K562 (cell line): ENCODE results near the gene LRRC70. TPM values are rescaled to one million over a fixed set of nuclear protein-coding genes. Genes with fewer than 3 reads are reported as not detected.

ENCODE experiments used
- ATAC-seq: fragments of 200-7000 bp; cut with Tn5 transposase; 3 replicates; pipeline ENCODE4 v1.9.1; 2020; ENCODE audit warnings: moderate library complexity
- BruUV-seq: library from RNA; stranded (reverse); fragments of 400-500 nt; replicated peaks from 2 replicates; lab custom pipeline; 2021; lab: Mats Ljungman, UMichigan
- CTCF ChIA-PET: fragments of 300-600 bp; formaldehyde crosslinking; extraction: SDS; loops from one replicate; lab custom pipeline; 2021; ENCODE audit warnings: low intra/inter-chr PET ratio; lab: Yijun Ruan, JAX
- POLR2A ChIA-PET: fragments of 300-600, 350-650 bp; sonication (Branson Sonifier 250); formaldehyde crosslinking; extraction: SDS; loops from one replicate; lab custom pipeline; 2021; ENCODE audit warnings: antibody characterized with exemption, inconsistent platforms; lab: Yijun Ruan, JAX
- DNase-seq, 4 experiments: peaks; one replicate each; pipeline versions ENCODE4 v3.0.0 to v3.0.0-alpha.2; 2011 to 2018; ENCODE audit warnings: low spot score in 3 of 4, mixed read lengths in 3 of 4; ENCODE audit errors: extremely low read depth in 1 of 4
- FAIRE-seq: peaks from 2 replicates; lab custom pipeline; 2011; peaks lifted over from hg19 to GRCh38; lab: Jason Lieb, UNC
- H2AFZ ChIP-seq: 2 replicates; pipeline ENCODE4 v1.6.0; 2011; ENCODE audit warnings: low read depth, low read length, control low read depth, inconsistent platforms
- H3K27ac ChIP-seq: fragments of 200-600 bp; 3 replicates; pipeline ENCODE4 v1.8.0; 2011; ENCODE audit warnings: low read depth, mild to moderate bottlenecking, control low read depth, inconsistent platforms, low read length, moderate library complexity, mixed read lengths; ENCODE audit errors: extremely low read depth
- H3K27me3 ChIP-seq, 2 experiments: fragments of 300-600 bp in 1 of 2; 2 replicates in 1 of 2; 3 replicates in 1 of 2; pipeline versions ENCODE4 v1.6.0 to v1.8.0; 2011; ENCODE audit warnings: inconsistent platforms in 2 of 2, low read length in 2 of 2, mild to moderate bottlenecking in 1 of 2, mixed read lengths in 1 of 2, moderate library complexity in 1 of 2; ENCODE audit not compliant: control insufficient read depth in 2 of 2, insufficient read depth in 2 of 2
- H3K36me3 ChIP-seq: fragments of 300-600 bp; 3 replicates; pipeline ENCODE4 v1.8.0; 2011; ENCODE audit warnings: mild to moderate bottlenecking, low read length, inconsistent platforms; ENCODE audit not compliant: control insufficient read depth, insufficient read depth
- H3K4me1 ChIP-seq, 2 experiments: fragments of 200-600 bp in 1 of 2; replicated peaks in 1 of 2; 2 replicates in 1 of 2; 3 replicates in 1 of 2; pipeline versions ENCODE4 v1.5.1 to v1.8.0; 2011; ENCODE audit warnings: inconsistent platforms in 2 of 2, low read length in 2 of 2, mild to moderate bottlenecking in 1 of 2, mixed read lengths in 1 of 2, moderate library complexity in 1 of 2; ENCODE audit not compliant: control insufficient read depth in 2 of 2, insufficient read depth in 2 of 2
- H3K4me2 ChIP-seq: 2 replicates; pipeline ENCODE4 v1.6.1; 2011; ENCODE audit warnings: low read length, control low read depth, inconsistent platforms, mixed read lengths; ENCODE audit not compliant: insufficient read depth
- H3K4me3 ChIP-seq: fragments of 200-600 bp; sonication (generic), shearing (Covaris generic); 2 replicates; pipeline ENCODE4 v1.5.1; 2016; ENCODE audit warnings: control low read depth, inconsistent platforms
- H3K79me2 ChIP-seq: fragments of 200-600 bp; 3 replicates; pipeline ENCODE4 v1.8.0; 2011; ENCODE audit warnings: low read length, inconsistent platforms; ENCODE audit not compliant: control insufficient read depth, insufficient read depth
- H3K9ac ChIP-seq, 2 experiments: 2 replicates each; pipeline versions ENCODE4 v1.6.0 to v1.6.1; 2011; ENCODE audit warnings: low read depth in 2 of 2, low read length in 2 of 2, control low read depth in 1 of 2, inconsistent platforms in 1 of 2, mild to moderate bottlenecking in 1 of 2, mixed read lengths in 1 of 2; ENCODE audit not compliant: insufficient read depth in 1 of 2
- H3K9me1 ChIP-seq: one replicate; pipeline ENCODE4 v1.6.0; 2011; ENCODE audit warnings: inconsistent platforms, mild to moderate bottlenecking, low read length, moderate library complexity; ENCODE audit not compliant: control insufficient read depth, insufficient read depth
- H3K9me3 ChIP-seq: replicated peaks from 2 replicates; pipeline ENCODE4 v1.5.1; 2011; ENCODE audit warnings: low read depth, low read length, inconsistent platforms; ENCODE audit not compliant: control insufficient read depth, insufficient read depth
- H4K20me1 ChIP-seq: replicated peaks from 2 replicates; pipeline ENCODE4 v1.6.1; 2011; ENCODE audit warnings: low read length, inconsistent platforms, mixed read lengths; ENCODE audit not compliant: control insufficient read depth, insufficient read depth
- CEBPG ChIP-seq, 3 experiments: fragments of 200-800 bp in 1 of 3; sonication (Bioruptor generic) in 1 of 3; sonication (generic) in 1 of 3; formaldehyde crosslinking in 1 of 3; IDR thresholded peaks in 2 of 3; conservative IDR thresholded peaks in 1 of 3; 2 replicates each; pipeline versions ENCODE4 v1.6.1 to v1.8.0; 2016 to 2022; ENCODE audit warnings: missing compliant biosample characterization in 2 of 3, missing genetic modification characterization in 2 of 3, mild to moderate bottlenecking in 1 of 3, missing genetic modification reagents in 1 of 3
- FOXJ2 ChIP-seq: fragments of 200-800 bp; sonication (Bioruptor generic); IDR thresholded peaks from 2 replicates; pipeline ENCODE4 v1.6.1; 2016; ENCODE audit warnings: missing genetic modification characterization, missing compliant biosample characterization
- KDM1A ChIP-seq, 2 experiments: fragments of 450-650 bp; IDR thresholded peaks; 2 replicates each; pipeline ENCODE4 v1.6.1; 2016; ENCODE audit warnings: mild to moderate bottlenecking in 2 of 2
- LARP7 ChIP-seq: fragments of 450-650 bp; IDR thresholded peaks from 2 replicates; pipeline ENCODE4 v1.6.1; 2016
- MLLT1 ChIP-seq, 2 experiments: fragments of 450-650 bp; IDR thresholded peaks; 2 replicates each; pipeline ENCODE4 v1.6.1; 2016
- MTA2 ChIP-seq: fragments of 450-650 bp; IDR thresholded peaks from 2 replicates; pipeline ENCODE4 v1.6.1; 2016; ENCODE audit warnings: low read depth
- YBX1 ChIP-seq: fragments of 450-650 bp; IDR thresholded peaks from 2 replicates; pipeline ENCODE4 v1.7.1; 2016; ENCODE audit warnings: mild to moderate bottlenecking
- ZNF408 ChIP-seq: fragments of 250-450 bp; sonication (Bioruptor Pico); IDR thresholded peaks from 2 replicates; pipeline ENCODE4 v1.4.0; 2020; ENCODE audit warnings: low read depth, mild to moderate bottlenecking, moderate library complexity
- ZNF75A ChIP-seq: fragments of 450-650 bp; formaldehyde crosslinking; IDR thresholded peaks from 2 replicates; pipeline ENCODE4 v1.4.0; 2020; ENCODE audit warnings: mild to moderate bottlenecking
- WGBS: fragments of 100-300 bp; shearing (Covaris generic); methylation state at CpG from one replicate; pipeline ENCODE4 v1.1.6; 2016; ENCODE audit warnings: low coverage, mixed read lengths; ENCODE audit not compliant: insufficient coverage; ENCODE audit errors: missing lambda C conversion rate; 5-methylcytosine and 5-hydroxymethylcytosine counted together
- in situ Hi-C: fragments of 300-500 bp; cut with MboI; formaldehyde crosslinking; loops from 4 replicates; pipeline ENCODE4 v1.15.0; 2018; ENCODE audit warnings: inconsistent platforms, mixed read lengths
- intact Hi-C: fragments of 100-400 bp; cut with micrococcal nuclease; formaldehyde crosslinking; loops from 2 replicates; pipeline ENCODE4 v1.14.2; 2022
- polyA plus RNA-seq, 8 experiments: library from polyadenylated mRNA; depleted of rRNA in 4 of 8; stranded (reverse) in 5 of 8; unstranded in 3 of 8; fragments of >200 nt; fragmentation: Nextera tagmentation in 2 of 8; fragmentation: Illumina TruSeq in 1 of 8; extraction: Ambion mirVana in 2 of 8; extraction: Trizol in 1 of 8; gene quantifications; 2 replicates each; pipeline versions ENCODE4 v1.2.1 to v1.2.3, GENCODE V29; 2011 to 2014; ENCODE audit warnings: inconsistent platforms in 1 of 8, missing spikeins in 1 of 8
- total RNA-seq, 7 experiments: library from RNA; depleted of rRNA in 6 of 7; stranded (reverse); fragments of >200 nt in 6 of 7; fragmentation: Illumina TruSeq in 2 of 7; extraction: Trizol in 2 of 7; gene quantifications; 2 replicates each; pipeline versions ENCODE4 v1.2.1 to v1.2.3, GENCODE V29; 2011 to 2021; ENCODE audit warnings: low replicate concordance in 1 of 7
- TF ChIP-seq, protein P1 (sequence below): sonication (generic); formaldehyde crosslinking; IDR thresholded peaks from 2 replicates; pipeline ENCODE4 v1.5.0; 2020; ENCODE audit warnings: missing genetic modification reagents

LRRC70 gene
- total and polyA plus RNA-seq, 9 of the 15 experiments (the other 6 are each of a cell fraction or from before 2014, with no cell fraction given): 0.21 to 2.1 (median 0.73) TPM

DNA sequence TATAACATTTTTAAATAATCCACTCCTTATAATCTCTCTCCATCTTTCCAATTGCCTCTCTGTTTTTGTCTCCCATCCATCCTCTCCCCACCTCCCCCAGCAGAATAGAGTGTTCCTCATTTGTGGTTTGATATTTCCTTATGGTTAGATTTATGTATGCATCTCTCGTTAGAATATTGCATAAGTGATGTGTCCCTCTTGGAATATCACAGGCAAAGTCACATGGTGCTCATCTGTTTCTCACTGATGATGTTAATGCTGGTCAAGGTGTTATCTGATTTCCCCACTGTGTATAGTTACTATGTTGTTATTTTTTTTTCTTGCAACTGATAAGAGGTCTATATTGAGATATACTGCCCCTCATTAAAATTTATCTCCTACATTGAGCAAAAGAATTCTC lies 3.1 kb upstream of the LRRC70 start:
- WGBS: 12% methylated on average over 1 of the region's 1 CpG
- BruUV-seq: no TSS peak
- Histone ChIP-seq H4K20me1 (no peaks in the 10 kb centered on the region), H3K4me2 (no peak overlapping the region), H3K27ac (no peak overlapping the region), H3K4me1 (no peaks in the 10 kb centered on the region; a peak in 1 of 5 replicates), H3K27me3 (no peaks in the 10 kb centered on the region), H2AFZ (no peak overlapping the region), H3K9ac (no peak overlapping the region), H3K36me3 (peaks cover 12% of the 10 kb centered on the region; the same call in 2 of the 3 replicates), H3K79me2 (no peaks in the 10 kb centered on the region), H3K4me3 (no peak overlapping the region), H3K9me1 (no peaks in the 10 kb centered on the region), H3K9me3 (no peaks in the 10 kb centered on the region)
- ChIA-PET POLR2A (no interaction called here), CTCF (no interaction called here)
- intact Hi-C loops (no loop called here), in situ Hi-C loops (no loop called here)
- TF ChIP-seq CEBPG (CRISPR knock-in tag; IDR thresholded peaks at IDR 0.05) (no peak), CEBPG (tag; conservative IDR thresholded peaks at IDR 0.05 in 1 of 2, IDR thresholded peaks at IDR 0.05 in 1 of 2) (peak in 1 of 2 experiments; percentile 33; a peak in 1 of 4 replicates), YBX1 (no peak), LARP7 (no peak), MLLT1 (IDR thresholded peaks at IDR 0.05) (no peak), ZNF408 (CRISPR knock-in tag) (no peak), FOXJ2 (tag) (peak; percentile 96), MTA2 (no peak), KDM1A (IDR thresholded peaks at IDR 0.05) (no peak), ZNF75A (CRISPR knock-in tag) (no peak)
- TF ChIP-seq, protein P1, sequence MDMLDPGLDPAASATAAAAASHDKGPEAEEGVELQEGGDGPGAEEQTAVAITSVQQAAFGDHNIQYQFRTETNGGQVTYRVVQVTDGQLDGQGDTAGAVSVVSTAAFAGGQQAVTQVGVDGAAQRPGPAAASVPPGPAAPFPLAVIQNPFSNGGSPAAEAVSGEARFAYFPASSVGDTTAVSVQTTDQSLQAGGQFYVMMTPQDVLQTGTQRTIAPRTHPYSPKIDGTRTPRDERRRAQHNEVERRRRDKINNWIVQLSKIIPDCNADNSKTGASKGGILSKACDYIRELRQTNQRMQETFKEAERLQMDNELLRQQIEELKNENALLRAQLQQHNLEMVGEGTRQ (CRISPR knock-in tag): 0 out of 2 replicates have a peak, but pooled peaks have one; percentile 4
- ATAC-seq (no peak), DNase-seq (no peak), FAIRE-seq (no peak)
